Measurements from ENCODE around the gene LENG8.
"Not testable (repeated sequence)": the region's sequence is repeated elsewhere in the genome, so short reads cannot be mapped to it uniquely, and the experiment has no call there.

LENG8 gene

DNA sequence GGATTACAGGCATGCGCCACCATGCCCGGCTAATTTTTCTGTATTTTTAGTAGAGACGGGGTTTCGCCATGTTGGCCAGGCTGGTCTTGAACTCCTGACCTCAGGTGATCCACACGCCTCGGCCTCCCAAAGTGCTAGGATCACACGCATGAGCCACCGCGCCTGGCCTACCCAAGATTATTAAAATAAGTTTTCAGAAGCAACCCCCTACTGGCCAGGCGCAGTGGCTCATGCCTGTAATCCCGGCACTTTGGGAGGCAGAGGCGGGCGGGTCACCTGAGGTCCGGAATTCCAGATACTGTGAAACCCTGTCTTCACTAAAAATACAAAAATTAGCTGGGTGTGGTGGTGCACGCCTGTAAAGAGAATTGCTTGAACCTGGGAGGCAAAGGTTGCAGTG, 2.6 kb upstream of the LENG8 start:
- DNase-seq: not testable (repeated sequence)

DNA sequence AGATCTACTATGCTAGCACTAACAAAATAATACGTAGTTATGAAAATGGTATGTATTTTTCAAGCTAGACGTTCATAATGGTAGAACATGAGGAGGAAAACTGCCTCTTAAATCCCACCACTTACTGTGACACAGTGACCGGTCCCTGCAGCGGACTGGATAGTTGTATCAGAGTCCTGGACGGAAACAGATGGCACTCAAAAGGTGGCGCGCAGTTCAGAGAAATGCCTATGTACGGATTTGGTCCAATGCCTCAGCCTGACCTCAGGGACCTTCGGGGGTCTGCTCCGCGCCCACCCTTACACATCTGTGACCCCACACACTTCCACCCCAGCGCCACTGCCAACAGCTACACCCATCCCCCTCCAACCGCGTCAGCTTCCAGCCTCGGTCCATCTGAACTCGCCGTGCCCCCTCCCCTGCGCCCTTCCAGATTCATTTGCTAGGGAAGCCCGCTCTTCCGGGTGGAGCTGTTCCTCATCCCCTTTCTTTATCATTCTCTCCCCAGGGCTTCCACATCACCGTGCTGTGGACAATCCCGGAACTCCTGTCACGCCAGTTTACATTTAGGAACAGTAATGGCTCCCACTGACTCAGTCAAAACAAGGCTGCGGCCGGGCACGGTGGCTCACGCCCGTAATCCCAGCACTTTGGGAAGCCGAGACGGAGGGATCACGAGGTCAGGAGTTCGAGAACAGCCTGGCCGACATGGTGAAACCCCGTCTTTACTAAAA, 792 bp upstream of the LENG8 start:
- peak; percentile 67 for DNase-seq

DNA sequence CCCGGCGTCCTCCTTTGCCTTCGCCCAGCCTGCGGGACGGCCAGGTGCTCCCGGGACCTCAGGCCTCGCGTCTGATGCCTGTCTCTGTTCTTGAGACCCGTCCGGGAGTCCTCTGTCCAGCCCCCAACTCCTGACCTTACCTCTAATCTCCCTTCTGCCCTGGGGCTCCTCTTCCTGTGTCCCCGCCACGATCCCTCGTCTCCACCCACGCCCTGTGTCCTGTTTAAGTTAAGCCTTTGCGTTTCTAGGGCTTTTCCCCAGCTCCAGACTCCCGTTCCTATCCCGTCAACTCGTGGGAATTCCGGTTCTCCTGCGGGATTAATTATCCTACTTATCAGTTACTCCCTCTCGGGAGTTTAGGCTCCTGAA, 686 bp downstream of the LENG8 start:
- no peak for DNase-seq

DNA sequence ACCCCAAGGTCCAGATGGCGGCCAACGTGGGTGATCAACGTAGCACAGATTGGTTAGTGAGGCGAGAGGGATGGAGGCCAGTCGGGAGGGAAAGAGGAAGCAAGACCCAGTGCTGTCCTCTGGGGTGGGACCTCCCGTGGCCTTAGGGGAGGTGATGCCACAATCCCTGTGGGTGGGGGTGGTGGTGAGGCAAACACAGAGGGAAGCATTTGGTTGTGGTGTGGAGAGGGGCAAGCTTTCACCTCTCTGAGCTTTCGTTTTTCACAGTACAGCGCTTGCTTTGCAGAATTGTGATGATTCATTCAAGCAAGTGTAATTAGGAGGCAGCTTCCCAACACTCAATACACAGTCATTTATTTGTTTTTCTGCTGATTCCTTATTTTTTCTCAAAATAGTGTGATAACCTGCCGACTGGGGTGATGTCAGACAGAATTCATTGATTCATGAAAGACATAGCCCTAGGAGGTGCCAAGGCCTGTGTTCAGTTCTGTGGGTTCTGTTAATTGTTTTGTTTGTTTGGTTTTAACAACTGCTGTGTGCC, 2.4 kb downstream of the LENG8 start:
- peak; percentile 98 for DNase-seq

DNA sequence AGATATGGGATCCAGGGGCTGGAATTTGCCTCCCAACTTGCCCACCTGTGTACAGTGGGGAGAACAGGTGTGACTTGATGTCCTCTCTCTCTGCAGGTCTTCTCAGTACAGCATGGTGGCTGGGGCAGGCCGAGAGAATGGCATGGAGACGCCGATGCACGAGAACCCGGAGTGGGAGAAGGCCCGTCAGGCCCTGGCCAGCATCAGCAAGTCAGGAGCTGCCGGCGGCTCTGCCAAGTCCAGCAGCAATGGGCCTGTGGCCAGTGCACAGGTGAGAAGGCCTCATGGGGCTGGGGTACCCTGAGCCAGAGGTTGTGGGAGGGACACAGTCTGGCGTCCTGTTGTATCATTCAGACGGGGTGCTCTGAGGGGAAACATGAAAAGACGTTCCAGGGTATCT, 3.0 kb downstream of the LENG8 start:
- no peak for DNase-seq

DNA sequence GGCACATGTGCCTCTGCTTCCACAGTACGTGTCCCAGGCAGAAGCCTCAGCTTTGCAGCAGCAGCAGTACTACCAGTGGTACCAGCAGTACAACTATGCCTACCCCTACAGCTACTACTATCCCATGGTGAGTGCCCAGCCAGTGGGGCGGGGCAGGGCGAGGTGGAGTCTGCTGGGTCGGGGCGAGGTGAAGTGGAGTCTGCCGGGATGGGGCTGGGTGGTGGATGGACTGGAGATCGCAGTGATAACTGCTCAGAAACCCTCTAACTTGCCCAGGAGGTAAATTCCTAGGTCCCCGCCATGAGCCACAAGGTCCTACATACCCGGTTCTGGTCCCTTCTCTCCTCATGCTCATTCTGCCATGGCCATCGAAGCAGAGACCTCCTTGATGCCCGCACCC, 3.6 kb downstream of the LENG8 start:
- no peak for DNase-seq

DNA sequence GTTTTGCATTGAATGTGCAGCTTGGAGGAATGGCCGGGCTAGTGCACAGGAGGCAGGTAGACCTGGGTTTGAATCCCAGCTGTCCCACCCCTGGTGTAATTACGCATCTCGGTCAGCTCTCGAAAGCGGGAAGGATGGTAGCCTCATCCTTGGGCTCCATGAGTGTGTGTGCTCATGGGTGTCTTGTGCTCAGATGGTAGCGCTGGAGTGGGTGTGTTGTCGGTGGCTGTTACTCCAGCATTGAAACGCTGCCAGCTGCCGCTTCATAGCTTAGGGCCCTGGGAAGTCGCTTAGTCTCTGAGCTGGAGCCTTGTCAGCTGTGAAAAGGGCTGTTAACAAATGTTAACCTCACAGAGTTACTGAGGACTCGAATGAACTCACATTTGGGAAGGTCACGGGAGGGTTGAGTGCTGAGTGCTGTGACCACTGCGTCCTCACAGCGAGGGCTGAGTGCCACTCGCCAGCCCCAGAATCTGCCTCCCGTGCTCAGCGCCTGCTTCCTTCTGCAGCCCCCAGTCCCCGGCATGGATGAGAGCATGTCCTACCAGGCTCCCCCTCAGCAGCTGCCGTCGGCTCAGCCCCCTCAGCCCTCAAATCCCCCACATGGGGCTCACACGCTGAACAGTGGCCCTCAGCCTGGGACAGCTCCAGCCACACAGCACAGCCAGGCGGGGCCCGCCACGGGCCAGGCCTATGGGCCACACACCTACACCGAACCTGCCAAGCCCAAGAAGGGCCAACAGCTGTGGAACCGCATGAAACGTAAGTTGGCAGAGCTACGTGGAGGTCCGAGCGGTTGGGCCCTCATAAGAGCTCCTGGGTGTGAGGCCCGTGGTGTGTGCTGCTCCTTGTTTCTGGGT, 5.2 kb downstream of the LENG8 start:
- no peak for DNase-seq

DNA sequence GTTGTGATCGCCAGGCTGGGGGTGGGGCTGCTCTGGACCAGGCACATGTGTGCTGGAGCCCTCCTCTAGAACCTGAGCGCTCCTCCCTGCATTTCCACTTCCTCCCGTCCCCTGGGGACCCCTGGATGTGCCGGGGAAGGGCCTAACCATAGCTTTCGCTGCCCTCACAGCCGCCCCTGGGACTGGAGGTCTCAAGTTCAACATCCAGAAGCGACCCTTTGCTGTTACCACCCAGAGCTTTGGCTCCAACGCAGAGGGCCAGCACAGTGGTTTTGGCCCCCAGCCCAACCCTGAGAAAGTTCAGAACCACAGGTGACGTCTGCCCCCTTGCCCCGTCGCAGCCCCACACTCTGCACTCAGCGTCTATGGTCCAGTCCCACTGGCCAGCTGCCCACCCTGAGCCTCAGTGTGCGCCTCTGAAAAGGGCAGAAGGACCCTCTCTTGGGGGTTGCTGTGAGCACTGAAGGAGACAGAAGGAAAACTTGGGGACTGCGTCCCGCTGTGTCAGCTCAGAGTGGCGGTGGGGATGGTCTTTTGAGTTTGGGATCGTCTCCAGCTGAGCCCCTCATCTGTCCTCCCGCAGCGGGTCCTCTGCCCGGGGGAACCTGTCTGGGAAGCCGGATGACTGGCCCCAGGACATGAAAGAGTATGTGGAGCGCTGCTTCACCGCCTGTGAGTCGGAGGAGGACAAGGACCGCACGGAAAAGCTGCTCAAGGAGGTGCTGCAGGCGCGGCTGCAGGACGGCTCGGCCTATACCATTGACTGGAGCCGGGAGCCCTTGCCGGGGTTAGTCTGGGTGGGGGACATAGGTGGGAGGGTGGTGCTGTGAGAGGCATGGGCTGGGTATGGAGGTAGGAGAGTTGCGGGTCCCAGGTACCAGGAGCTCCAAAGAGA, 6.0 kb downstream of the LENG8 start:
- DNase-seq: no peak

DNA sequence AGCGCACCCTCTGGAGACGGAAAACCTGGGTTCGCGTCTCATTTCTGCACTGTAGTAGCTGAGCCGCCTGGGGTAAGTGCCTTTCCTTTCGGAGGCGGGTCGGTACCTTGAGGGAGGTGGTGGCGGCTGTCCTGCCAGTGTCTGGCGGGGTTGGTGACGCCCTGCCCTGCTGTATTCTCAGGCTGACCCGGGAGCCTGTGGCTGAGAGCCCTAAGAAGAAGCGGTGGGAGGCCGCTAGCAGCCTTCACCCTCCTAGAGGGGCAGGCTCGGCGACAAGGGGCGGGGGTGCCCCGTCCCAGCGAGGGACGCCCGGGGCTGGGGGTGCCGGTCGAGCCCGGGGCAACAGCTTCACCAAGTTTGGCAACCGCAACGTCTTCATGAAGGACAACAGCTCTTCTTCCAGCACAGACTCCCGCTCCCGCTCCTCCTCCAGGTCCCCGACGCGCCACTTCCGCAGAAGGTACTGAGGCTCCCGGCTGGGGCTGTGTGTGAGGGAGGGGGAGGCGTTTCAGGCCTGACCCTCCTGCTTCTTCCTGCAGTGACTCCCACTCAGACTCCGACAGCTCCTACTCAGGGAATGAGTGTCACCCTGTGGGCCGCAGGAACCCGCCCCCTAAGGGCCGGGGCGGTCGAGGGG, 6.9 kb downstream of the LENG8 start:
- DNase-seq: no peak

DNA sequence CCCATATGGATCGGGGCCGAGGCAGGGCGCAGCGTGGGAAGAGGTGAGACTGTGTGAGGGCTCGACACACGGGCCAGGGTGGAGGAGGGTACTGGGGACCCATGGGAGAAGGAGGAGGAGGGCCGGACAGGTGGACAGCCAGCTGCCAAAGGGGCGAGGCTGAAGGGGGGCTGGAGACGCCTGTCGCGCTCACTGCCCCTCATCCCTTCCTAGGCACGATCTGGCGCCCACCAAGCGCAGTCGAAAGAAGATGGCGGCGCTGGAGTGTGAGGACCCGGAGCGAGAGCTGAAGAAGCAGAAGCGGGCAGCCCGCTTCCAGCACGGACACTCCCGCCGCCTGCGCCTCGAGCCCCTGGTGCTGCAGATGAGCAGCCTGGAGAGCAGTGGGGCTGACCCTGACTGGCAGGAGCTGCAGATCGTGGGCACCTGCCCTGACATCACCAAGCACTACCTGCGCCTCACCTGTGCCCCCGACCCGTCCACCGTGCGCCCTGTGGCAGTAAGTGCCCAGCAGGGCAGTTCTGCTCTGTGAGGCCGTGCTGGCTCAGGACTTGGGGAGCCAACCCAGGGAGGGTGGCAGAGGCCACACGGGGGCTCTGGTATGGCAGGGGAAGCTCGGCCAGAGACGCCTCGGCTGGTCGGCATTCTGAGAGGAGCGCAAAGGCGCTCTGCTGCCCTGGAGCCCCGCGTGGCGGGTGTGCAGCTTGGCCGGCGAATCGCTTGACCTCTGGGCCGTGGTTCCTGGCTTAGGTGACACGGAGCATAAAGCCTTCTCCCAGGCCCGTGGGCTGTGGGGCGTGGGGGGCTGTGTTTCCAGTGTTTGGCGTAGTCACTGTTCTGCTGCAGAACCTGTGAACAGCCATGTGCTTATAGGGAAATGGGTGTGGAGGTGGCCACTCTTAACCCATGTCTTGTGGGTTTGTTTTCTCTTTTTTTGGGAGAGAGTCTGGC, 7.7 kb downstream of the LENG8 start:
- no peak for DNase-seq

DNA sequence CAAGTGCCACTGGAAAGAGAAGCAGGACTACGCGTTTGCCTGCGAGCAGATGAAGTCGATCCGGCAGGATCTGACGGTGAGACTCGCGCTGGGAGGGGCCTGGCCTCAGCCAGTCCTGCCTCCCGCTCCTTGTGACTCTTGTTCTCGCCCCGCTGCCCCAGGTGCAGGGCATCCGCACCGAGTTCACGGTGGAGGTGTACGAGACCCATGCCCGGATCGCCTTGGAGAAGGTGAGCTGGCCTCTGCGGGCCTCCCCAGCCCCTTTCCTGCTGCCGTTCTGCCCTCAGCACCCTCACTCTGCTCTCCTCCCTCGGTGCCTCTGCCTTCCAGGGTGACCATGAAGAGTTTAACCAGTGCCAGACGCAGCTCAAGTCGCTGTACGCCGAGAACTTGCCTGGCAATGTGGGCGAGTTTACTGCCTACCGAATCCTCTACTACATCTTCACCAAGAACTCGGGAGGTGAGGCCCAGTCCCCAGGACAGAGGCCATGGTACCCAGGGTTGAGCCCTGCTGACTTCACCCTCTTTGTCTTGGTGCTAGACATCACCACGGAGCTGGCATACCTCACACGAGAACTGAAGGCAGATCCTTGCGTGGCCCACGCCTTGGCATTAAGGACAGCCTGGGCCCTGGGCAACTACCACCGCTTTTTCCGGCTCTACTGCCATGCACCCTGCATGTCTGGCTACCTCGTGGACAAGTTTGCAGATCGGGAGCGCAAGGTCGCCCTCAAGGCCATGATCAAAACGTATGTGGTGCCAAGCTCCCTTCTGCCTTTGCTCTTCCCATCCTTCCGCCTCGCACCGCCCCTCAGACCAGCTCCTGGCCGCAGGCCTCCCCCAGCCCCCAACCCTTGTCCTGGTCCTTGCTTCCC, 9.0 kb downstream of the LENG8 start:
- DNase-seq: no peak

DNA sequence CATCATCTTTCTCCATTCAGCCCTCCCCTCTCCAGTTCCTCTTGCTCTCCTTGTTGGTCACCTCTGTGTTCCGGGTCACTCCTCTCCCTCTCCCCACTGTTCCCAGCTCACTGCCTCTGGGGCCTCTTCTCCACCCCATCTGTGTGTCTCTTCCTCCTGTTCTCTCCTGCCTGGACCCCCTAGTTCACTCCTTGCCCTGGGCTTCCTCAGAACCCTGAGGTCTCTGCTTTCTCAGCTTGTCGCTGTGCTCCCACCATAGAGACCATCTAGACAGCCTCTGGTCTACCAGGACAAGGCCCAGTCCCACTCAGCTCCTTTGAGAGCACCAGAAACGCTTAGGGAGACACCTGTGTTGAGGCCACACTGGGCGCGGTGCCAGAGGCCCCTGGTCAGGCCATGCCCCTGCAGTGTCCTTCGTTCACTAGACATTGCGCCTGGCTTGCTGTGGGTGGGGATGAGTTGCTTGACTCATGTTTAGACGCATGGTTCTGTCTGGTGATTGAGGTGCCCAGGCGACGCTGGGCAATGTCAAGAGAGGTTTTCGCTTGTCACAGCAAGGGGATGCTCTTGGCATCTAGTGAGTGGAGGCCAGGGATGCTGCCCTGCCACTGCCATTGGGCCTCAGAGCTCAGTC, 9.8 kb downstream of the LENG8 start:
- DNase-seq: no peak

DNA sequence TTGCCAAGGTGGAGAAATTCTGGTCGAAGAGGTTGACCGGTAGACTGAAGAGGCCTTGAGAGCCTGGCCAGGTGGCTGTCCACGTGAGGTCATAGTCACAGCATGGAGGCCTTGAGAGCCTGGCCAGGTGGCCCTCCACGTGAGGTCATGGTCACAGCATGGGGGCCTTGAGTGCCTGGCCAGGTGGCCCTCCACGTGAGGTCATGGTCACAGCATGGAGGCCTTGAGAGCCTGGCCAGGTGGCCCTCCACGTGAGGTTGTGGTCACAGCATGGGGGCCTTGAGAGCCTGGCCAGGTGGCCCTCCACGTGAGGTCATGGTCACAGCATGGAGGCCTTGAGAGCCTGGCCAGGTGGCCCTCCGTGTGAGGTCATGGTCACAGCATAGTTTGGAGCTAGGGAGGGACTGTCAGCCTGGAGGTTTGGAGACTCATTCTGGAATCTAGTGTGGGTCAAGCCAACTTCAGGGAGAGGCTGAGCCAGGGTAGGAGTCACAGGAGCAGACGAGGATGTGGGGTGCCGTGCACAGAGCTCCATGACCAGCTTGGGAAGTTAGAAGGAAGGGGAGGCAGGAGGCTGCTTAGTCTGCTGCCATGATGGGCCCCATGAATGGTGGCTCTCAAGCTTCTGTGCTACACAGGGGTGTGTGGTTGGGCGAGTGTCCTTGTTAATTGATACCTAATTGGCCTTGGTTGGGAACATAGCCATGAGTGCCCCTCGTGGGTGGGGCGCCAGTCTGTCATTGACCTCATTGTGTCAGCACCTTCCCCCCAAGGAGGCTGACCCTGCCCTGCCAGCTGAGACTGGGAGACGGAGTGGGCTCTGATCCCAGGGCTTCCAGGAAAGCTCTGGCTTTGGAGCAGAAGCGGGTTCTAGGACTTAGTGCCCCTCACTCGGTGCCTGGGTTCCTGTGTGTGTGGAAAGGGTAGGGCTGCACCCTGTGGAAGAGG, 10.6 kb downstream of the LENG8 start:
- DNase-seq: no peak

DNA sequence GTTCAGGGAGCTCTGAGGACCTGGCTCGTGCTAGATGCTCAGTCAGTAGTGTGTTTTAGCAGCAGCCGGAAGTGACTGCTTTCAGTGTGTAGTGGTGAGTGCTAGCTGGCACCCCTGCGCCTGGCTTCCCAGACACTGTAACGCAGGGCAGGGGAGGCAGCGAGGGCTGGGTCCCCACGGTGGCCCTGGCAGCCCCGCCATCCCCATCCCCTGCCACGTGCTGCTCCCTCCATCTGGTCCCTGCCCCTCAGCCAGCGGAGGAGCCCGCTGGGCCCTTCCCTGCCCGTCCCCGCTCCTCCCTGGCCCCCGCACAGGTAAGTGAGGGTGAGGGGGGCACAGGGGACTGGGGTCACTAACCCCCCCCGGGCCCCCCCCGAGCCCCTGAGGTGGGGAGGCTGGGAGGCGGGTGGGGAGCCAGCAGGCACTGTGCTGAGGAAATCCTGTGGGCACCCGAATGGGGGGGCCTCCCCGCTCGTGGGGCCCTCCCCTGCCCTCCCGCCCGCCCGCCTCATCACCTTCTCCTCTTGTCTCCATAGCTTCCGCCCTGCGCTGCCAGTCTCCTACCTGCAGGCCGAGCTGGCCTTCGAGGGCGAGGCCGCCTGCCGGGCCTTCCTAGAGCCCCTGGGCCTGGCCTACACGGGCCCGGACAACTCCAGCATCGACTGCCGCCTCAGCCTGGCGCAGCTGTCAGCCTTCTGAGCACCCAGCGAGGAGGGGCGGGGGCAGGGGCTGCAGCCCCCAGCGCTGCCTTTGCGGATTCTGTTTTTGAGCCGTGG, 11.4 kb downstream of the LENG8 start:
- DNase-seq: no peak

DNA sequence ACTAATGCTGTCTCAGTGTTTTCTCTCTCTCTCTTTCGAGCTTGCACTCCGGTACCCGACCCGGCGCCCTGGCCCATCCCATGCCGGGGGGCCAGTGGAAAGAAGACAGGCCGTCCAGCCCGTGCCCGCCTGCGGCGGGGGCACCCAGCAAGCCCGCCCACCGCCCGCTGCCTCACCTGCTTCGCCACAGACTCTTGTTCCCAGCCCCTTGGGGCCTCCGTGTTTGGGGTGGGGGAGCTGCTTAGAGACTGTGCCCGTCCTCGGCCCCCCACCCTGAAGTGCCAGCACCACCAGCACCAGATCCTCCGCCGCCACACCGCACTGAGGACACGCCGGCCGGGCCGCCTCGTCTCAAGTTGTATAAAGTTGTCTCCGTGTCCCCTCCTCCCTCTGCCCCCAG, 12.2 kb downstream of the LENG8 start:
- no peak for DNase-seq

DNA sequence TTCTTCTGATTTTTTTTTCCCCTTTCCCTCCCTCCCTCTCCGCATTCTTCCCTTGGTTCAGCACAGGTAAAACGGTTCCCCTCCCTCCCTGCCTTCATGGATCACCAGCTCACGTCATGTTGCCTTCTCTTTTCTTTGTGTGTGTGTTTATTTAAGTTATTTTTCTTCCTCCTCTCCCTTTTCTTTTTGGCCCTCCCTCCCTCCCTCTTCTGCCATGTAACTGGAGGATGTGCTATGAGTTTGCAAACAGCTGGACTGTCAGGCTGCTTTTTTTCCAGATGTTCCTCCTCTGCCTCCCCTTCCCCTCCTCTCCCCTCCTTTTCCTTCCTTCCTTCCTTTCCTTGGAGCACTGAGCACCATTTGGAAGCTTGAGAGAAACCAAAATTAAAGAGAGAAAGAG, 12.6 kb downstream of the LENG8 start:
- no peak for DNase-seq

DNA sequence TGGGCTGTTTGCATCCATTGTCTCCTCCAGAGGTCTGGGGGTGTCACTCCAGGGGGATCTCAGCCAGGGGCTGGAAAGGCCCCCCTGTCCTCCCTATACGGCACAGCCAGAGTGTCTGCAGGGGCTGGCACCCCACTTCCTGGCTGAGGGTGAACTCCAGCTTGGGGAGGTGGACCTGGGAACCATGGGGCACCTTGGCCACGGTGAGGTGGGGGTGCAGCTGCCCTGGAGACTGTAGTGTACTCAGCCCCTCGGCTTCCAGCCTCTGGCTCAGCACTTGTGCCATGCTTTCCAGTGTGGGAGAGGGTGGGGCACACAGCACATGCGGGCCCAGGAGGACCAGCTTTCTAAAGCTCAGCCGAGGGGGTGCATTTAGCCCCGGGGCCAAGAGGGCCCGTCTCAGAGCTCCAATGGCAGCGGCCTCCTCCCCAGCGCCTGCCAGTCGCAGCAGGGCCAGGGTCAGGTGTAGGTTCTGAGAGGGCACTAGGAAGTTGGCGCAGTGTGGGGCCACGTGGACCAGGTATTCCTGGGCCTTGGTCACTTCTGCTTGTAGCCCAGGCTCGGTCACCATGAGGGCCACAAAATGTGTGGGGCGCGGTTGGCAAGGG, 13.2 kb downstream of the LENG8 start:
- DNase-seq: no peak

All from inflammatory macrophage treated with lipopolysaccharide for 4 hours (primary cell).